Brain microvascular endothelial cell (primary cell): ENCODE measurements around the gene CD300A.

Source experiments
- DNase-seq: peaks from one replicate; pipeline ENCODE4 v3.0.0-alpha.2; 2020
- H3K27ac ChIP-seq: fragments of 250-450 bp; sonication (Bioruptor Pico); 2 replicates; pipeline ENCODE4 v1.5.1; 2020; ENCODE audit warnings: mild to moderate bottlenecking, moderate library complexity
- H3K27me3 ChIP-seq: fragments of 250-450 bp; sonication (Bioruptor Pico); replicated peaks from 2 replicates; pipeline ENCODE4 v1.5.1; 2020; ENCODE audit warnings: mild to moderate bottlenecking
- H3K36me3 ChIP-seq: fragments of 250-450 bp; sonication (Bioruptor Pico); replicated peaks from 2 replicates; pipeline ENCODE4 v1.5.1; 2020; ENCODE audit warnings: mild to moderate bottlenecking
- H3K4me3 ChIP-seq: 2 replicates; pipeline ENCODE4 v1.5.1; 2011; ENCODE audit warnings: low read depth, mild to moderate bottlenecking, control low read depth, low read length, moderate library complexity
- in situ Hi-C: cut with HindIII; loops from 2 replicates; pipeline ENCODE4 v1.10.0; 2017; ENCODE audit warnings: low sequenced_read_pairs, low pct_ligation_motif_present
- TF ChIP-seq, protein P1 (sequence below): IDR thresholded peaks from 2 replicates; pipeline ENCODE4 v1.5.1; 2011; ENCODE audit warnings: low read depth, mild to moderate bottlenecking, moderate library complexity, low read length, control low read depth, inconsistent platforms; ENCODE audit errors: missing control alignments

CD300A gene

DNA sequence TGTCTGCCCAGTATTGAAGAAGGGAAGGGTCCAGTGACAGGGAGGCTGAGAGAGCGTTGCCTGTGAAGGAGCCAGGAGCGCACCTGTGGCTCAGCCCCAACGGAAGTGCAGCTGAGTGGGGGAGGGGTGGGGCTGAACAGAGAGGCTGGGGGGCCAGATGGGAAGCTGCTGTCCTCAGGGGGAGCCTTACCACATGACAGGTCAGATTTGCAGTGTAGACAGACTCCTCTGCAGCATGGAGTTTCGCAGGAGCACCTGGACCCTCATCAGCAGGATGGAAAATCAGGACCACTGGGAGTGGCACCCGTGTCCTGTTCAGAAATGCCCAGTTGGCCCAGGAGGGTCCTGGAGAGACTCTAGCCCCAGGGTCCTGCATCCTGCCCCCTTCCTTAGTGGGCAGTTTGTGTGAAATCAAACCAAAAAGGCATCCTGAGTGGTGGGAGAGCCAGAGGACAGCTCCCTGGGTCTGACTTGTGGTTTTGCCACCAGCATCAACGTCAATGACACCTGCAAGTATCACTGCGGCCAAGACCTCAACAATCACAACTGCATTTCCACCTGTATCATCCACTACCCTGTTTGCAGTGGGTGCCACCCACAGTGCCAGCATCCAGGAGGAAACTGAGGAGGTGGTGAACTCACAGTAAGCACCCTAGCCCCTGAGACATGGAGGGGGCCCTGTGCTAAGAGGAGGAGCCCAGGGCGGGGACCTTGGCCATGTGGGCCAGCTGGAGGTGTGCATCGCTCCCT, 7.8 kb downstream of the CD300A start:
- in situ Hi-C loops, result no loop called here
- DNase-seq, result no peak
- H3K27me3 ChIP-seq, result no peaks in the 10 kb centered on the region
- H3K27ac ChIP-seq, result no peak overlapping the region
- TF ChIP-seq, protein P1, sequence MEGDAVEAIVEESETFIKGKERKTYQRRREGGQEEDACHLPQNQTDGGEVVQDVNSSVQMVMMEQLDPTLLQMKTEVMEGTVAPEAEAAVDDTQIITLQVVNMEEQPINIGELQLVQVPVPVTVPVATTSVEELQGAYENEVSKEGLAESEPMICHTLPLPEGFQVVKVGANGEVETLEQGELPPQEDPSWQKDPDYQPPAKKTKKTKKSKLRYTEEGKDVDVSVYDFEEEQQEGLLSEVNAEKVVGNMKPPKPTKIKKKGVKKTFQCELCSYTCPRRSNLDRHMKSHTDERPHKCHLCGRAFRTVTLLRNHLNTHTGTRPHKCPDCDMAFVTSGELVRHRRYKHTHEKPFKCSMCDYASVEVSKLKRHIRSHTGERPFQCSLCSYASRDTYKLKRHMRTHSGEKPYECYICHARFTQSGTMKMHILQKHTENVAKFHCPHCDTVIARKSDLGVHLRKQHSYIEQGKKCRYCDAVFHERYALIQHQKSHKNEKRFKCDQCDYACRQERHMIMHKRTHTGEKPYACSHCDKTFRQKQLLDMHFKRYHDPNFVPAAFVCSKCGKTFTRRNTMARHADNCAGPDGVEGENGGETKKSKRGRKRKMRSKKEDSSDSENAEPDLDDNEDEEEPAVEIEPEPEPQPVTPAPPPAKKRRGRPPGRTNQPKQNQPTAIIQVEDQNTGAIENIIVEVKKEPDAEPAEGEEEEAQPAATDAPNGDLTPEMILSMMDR, result no peak
- no peak overlapping the region for H3K4me3 ChIP-seq
- H3K36me3 ChIP-seq, result no peaks in the 10 kb centered on the region

DNA sequence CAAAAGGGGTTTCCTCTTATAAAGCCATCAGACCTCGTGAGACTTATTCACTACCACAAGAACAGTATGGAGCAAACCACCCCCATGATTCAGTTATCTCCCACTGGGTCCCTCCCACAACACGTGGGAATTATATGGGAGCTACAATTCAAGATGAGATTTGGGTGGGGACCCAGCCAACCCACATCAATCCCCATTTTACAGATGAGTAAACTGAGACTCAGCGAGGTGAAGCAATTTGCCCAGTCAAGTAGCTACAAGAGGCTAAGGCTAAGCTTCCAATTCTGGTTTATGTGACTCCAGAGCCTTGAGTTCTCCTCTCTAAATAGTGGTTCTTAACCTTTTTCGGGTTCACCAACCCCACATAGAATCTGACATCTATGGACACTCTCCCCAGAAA, 8.8 kb downstream of the CD300A start:
- Histone ChIP-seq H3K27ac (no peak overlapping the region), H3K36me3 (no peaks in the 10 kb centered on the region), H3K27me3 (no peaks in the 10 kb centered on the region), H3K4me3 (no peak overlapping the region)
- DNase-seq, result no peak
- TF ChIP-seq, protein P1, result no peak
- in situ Hi-C loops, result no loop called here

DNA sequence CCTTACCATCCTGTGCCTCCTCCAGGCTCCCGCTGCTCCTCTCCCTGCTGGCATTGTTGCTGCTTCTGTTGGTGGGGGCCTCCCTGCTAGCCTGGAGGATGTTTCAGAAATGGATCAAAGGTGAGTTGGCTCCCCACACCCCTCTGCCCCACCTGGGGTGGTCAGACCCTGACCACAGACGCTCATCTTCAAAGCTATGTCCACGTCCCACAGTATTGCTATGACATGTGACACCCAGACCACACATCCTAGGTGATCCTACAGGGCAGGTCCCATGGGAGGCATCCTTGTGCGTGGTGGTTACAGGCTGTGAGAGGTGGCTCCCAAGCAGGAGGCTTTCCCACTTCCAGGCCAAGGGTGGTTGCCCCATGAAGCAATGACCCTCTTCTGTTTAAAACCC, 11.0 kb downstream of the CD300A start:
- Histone ChIP-seq H3K27ac (no peak overlapping the region), H3K4me3 (no peak overlapping the region), H3K36me3 (no peaks in the 10 kb centered on the region), H3K27me3 (no peaks in the 10 kb centered on the region)
- TF ChIP-seq, protein P1, result no peak
- in situ Hi-C loops, result no loop called here
- no peak for DNase-seq

DNA sequence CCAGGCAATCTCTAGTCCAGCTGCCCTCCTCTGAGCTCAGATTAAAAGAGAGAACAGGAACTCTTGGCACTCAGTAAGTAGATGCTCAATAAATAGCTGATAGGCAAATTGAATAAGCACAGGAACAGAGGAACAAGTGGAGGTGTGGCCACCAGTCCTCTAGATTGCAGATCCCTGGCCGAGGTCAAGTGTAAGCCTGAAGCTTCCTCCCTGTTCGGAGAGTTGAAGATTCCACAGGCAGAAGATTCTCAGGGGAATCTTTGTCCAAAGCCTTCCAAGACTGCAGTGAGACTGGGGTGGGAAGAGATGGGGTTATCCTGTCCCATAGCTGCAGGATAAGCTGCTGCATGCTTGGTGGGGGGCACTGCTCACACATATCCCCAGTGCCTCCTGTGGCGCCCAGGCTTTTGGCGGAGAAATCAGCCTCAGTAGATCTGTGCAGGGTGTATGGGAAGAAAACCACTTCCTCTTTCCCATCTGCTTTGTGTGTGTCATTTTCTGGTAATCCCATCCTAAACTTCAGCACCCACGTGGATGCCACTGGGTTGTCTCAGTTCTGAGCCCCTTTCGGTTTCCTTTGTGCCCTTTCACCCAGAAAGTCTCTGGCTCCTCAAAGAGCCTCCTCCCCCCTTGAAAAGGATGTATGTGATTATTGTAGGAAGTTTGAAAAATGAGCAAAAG, 12.1 kb downstream of the CD300A start:
- DNase-seq, result no peak
- in situ Hi-C loops, result no loop called here
- H3K36me3 ChIP-seq, result no peaks in the 10 kb centered on the region
- no peak overlapping the region for H3K27ac ChIP-seq
- no peaks in the 10 kb centered on the region for H3K27me3 ChIP-seq
- no peak overlapping the region for H3K4me3 ChIP-seq
- TF ChIP-seq, protein P1, result no peak

DNA sequence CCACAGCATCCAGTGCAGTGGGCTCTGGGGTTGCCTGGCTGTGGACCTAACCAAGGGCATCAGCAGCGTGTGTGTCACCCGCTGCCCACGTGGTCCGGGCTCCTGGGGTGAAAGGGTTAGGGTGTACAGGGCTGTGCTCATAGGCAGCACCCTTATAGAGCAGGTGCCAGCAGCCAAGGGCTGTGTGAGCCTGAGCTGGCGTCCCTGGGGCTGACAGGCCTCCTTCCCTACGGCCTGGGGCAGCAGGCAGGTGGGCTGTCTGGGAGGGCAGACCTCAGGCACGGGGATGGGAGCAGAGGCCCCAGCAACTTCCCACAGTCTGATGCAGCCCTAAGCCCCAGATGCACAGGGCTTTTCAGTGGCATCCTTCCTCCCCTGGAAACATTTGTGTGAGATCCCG, 13.9 kb downstream of the CD300A start:
- TF ChIP-seq, protein P1, result no peak
- Histone ChIP-seq H3K27me3 (no peaks in the 10 kb centered on the region), H3K4me3 (no peak overlapping the region), H3K36me3 (no peaks in the 10 kb centered on the region), H3K27ac (no peak overlapping the region)
- no peak for DNase-seq
- in situ Hi-C loops, result no loop called here
